HepG2 (cell line): ENCODE results near the gene NCOA7. TPM values are rescaled to one million over a fixed set of nuclear protein-coding genes. Genes with fewer than 3 reads are reported as not detected.
A peak's percentile ranks its signal among the peaks of the same experiment; 100 is the strongest.

Experiments
- BCL3 ChIP-seq: sonication (generic); formaldehyde crosslinking; IDR thresholded peaks from 2 replicates; pipeline ENCODE4 v1.5.1; 2020; ENCODE audit warnings: mild to moderate bottlenecking, missing genetic modification reagents, moderate library complexity
- ELK4 ChIP-seq: sonication (generic); formaldehyde crosslinking; IDR thresholded peaks from 2 replicates; pipeline ENCODE4 v1.9.0; 2021; ENCODE audit warnings: missing genetic modification reagents, borderline replicate concordance
- GTF3A ChIP-seq: sonication (generic); formaldehyde crosslinking; conservative IDR thresholded peaks from 2 replicates; pipeline ENCODE4 v1.4.0; 2020; ENCODE audit warnings: mild to moderate bottlenecking, missing genetic modification reagents
- HNF1A ChIP-seq, 2 experiments: sonication (generic) in 1 of 2; formaldehyde crosslinking in 1 of 2; IDR thresholded peaks; 2 replicates each; pipeline versions ENCODE4 v1.4.0 to v1.6.1; 2016 to 2020; ENCODE audit warnings: borderline replicate concordance in 1 of 2, low read depth in 1 of 2, mild to moderate bottlenecking in 1 of 2, missing genetic modification reagents in 1 of 2
- KLF11 ChIP-seq: IDR thresholded peaks from 2 replicates; pipeline ENCODE4 v1.6.1; 2016; ENCODE audit warnings: missing compliant biosample characterization
- RELA ChIP-seq: sonication (generic); formaldehyde crosslinking; IDR thresholded peaks from 2 replicates; pipeline ENCODE4 v1.4.0; 2020; ENCODE audit warnings: missing genetic modification reagents
- SIN3A ChIP-seq: IDR thresholded peaks from 2 replicates; pipeline ENCODE4 v1.6.1; 2011; ENCODE audit warnings: low read depth, mild to moderate bottlenecking, control low read depth, low read length, borderline replicate concordance
- SMAD1 ChIP-seq: sonication (generic); formaldehyde crosslinking; IDR thresholded peaks from 2 replicates; pipeline ENCODE4 v1.4.0; 2020; ENCODE audit warnings: missing genetic modification reagents, low read depth, mild to moderate bottlenecking, borderline replicate concordance
- SSRP1 ChIP-seq: IDR thresholded peaks from 2 replicates; pipeline ENCODE4 v1.6.1; 2016; ENCODE audit warnings: control low read depth
- TCF12 ChIP-seq, 2 experiments: fragments of 450-650 bp in 1 of 2; sonication (generic) in 1 of 2; formaldehyde crosslinking in 1 of 2; IDR thresholded peaks; 2 replicates each; pipeline versions ENCODE4 v1.6.1 to v1.8.0; 2017 to 2022; ENCODE audit warnings: antibody characterized with exemption in 1 of 2, mild to moderate bottlenecking in 1 of 2, missing genetic modification reagents in 1 of 2, moderate library complexity in 1 of 2
- ZNF354B ChIP-seq: sonication (generic); formaldehyde crosslinking; IDR thresholded peaks from 2 replicates; pipeline ENCODE4 v1.8.0; 2022; ENCODE audit warnings: mild to moderate bottlenecking, missing genetic modification reagents
- ZNF850 ChIP-seq: sonication (generic); formaldehyde crosslinking; conservative IDR thresholded peaks from 2 replicates; pipeline ENCODE4 v1.9.0; 2021; ENCODE audit warnings: mild to moderate bottlenecking, missing genetic modification reagents
- polyA plus RNA-seq, 8 experiments: library from polyadenylated mRNA; depleted of rRNA in 3 of 8; stranded (reverse) in 7 of 8; unstranded in 1 of 8; fragments of >200 nt; fragmentation: Illumina TruSeq in 4 of 8; extraction: Trizol in 4 of 8; gene quantifications; 2 replicates each; pipeline versions ENCODE4 v1.2.1 to v1.2.3, GENCODE V29; 2011 to 2016; ENCODE audit warnings: low read depth in 4 of 8, missing spikeins in 1 of 8, mixed read lengths in 1 of 8; ENCODE audit not compliant: insufficient read depth in 1 of 8
- total RNA-seq, 5 experiments: library from RNA; depleted of rRNA; stranded (reverse); fragments of >200 nt; fragmentation: Illumina TruSeq; extraction: Trizol; gene quantifications; 2 replicates each; pipeline ENCODE4 v1.2.3, GENCODE V29; 2016; ENCODE audit warnings: low read depth in 1 of 5
- TF ChIP-seq, protein P1 (sequence below): sonication (generic); formaldehyde crosslinking; conservative IDR thresholded peaks from 2 replicates; pipeline ENCODE4 v1.4.0; 2020; ENCODE audit warnings: missing genetic modification reagents
- TF ChIP-seq, protein P2 (sequence below): sonication (generic); formaldehyde crosslinking; IDR thresholded peaks from 2 replicates; pipeline ENCODE4 v1.4.0; 2020; ENCODE audit warnings: missing genetic modification reagents, borderline replicate concordance

Gene NCOA7
- total and polyA plus RNA-seq, 2 of the 13 experiments (the other 11 are each of a cell fraction or from before 2014, with no cell fraction given): 13.6 to 20.8 TPM

DNA sequence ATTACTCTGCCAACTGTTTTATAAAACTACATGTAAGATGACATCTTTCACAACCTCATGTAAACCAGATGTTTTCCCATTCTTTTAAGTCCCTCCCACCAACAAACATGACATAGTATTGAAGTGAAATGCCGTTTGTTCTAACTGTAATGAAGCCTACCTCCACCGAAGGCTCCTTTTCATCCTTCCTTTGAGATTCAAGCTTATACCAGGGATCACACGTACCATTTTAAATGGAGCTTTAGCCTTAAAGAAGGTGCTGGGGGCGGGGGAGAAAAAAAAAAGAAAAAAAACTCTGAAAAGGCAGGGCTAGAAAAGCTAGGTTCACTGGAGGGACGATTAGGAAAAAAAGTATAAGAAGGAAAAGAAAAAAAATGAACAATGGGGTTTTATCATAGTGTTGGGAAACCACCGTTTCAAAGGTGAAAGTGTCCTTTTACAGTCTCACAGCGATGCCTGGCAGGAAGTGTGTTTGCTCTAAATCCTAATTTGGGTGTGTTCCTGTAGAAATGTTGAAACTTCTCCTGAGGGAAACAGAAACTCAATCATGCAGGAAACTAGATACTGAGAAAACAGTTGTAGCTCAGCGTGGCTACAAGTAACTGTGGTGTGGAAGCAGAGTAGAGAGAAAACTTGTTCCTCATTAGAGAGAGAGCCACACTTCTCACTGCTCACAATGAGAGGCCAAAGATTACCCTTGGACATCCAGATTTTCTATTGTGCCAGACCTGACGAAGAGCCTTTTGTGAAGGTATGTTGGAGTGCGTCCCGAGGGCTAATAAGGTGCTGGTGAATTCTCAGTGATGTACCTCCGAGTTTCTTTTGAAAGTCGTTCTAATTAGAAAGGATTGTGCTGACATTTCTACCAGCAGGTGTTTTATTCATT is 128.2 kb downstream of the NCOA7 start (continued):
- peak; percentile 25; the same call in 1 of the 2 replicates for TF ChIP-seq KLF11 (CRISPR knock-in tag)
- peak; percentile 85; the same call in 1 of the 2 replicates for TF ChIP-seq RELA
- TF ChIP-seq, protein P1, sequence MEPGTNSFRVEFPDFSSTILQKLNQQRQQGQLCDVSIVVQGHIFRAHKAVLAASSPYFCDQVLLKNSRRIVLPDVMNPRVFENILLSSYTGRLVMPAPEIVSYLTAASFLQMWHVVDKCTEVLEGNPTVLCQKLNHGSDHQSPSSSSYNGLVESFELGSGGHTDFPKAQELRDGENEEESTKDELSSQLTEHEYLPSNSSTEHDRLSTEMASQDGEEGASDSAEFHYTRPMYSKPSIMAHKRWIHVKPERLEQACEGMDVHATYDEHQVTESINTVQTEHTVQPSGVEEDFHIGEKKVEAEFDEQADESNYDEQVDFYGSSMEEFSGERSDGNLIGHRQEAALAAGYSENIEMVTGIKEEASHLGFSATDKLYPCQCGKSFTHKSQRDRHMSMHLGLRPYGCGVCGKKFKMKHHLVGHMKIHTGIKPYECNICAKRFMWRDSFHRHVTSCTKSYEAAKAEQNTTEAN: peak; percentile 61; the same call in 1 of the 2 replicates
- TF ChIP-seq GTF3A (CRISPR knock-in tag): no peak
- no peak for TF ChIP-seq SIN3A
- TF ChIP-seq, protein P2, sequence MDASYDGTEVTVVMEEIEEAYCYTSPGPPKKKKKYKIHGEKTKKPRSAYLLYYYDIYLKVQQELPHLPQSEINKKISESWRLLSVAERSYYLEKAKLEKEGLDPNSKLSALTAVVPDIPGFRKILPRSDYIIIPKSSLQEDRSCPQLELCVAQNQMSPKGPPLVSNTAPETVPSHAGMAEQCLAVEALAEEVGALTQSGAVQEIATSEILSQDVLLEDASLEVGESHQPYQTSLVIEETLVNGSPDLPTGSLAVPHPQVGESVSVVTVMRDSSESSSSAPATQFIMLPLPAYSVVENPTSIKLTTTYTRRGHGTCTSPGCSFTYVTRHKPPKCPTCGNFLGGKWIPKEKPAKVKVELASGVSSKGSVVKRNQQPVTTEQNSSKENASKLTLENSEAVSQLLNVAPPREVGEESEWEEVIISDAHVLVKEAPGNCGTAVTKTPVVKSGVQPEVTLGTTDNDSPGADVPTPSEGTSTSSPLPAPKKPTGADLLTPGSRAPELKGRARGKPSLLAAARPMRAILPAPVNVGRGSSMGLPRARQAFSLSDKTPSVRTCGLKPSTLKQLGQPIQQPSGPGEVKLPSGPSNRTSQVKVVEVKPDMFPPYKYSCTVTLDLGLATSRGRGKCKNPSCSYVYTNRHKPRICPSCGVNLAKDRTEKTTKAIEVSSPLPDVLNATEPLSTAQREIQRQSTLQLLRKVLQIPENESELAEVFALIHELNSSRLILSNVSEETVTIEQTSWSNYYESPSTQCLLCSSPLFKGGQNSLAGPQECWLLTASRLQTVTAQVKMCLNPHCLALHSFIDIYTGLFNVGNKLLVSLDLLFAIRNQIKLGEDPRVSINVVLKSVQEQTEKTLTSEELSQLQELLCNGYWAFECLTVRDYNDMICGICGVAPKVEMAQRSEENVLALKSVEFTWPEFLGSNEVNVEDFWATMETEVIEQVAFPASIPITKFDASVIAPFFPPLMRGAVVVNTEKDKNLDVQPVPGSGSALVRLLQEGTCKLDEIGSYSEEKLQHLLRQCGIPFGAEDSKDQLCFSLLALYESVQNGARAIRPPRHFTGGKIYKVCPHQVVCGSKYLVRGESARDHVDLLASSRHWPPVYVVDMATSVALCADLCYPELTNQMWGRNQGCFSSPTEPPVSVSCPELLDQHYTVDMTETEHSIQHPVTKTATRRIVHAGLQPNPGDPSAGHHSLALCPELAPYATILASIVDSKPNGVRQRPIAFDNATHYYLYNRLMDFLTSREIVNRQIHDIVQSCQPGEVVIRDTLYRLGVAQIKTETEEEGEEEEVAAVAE: peak; percentile 82; the same call in 1 of the 2 replicates
- no peak for TF ChIP-seq BCL3 (CRISPR knock-in tag)
- no peak for TF ChIP-seq SMAD1
- TF ChIP-seq SSRP1 (CRISPR knock-in tag): no peak
- TF ChIP-seq ZNF850: no peak
- no peak for TF ChIP-seq TCF12 (IDR thresholded peaks at IDR 0.05)
- TF ChIP-seq TCF12 (CRISPR knock-in tag; IDR thresholded peaks at IDR 0.05): no peak
- TF ChIP-seq HNF1A (IDR thresholded peaks at IDR 0.05; ENCODE audit: low read depth): no peak
- TF ChIP-seq HNF1A (CRISPR knock-in tag; IDR thresholded peaks at IDR 0.05; ENCODE audit: borderline replicate concordance): no peak; the same call in 1 of the 2 replicates
- no peak for TF ChIP-seq ZNF354B (CRISPR knock-in tag)
- TF ChIP-seq ELK4 (CRISPR knock-in tag): peak; percentile 89; the same call in 1 of the 2 replicates
